ENCODE measurements around the gene PLA2G1B.
"Not testable (repeated sequence)": the region's sequence is repeated elsewhere in the genome, so short reads cannot be mapped to it uniquely, and the experiment has no call there.

Gene PLA2G1B

GRCh38 chr12:120358412-120359100 lies 31.0 kb upstream of the PLA2G1B start:
- DNase-seq (ENCODE audit: low spot score), result no peak

- DNase-seq (ENCODE audit: low spot score), result no peak
These were observed 29.5 kb upstream of the PLA2G1B start for GRCh38 chr12:120357104-120357503.

GRCh38 chr12:120356567-120357030 lies 29.0 kb upstream of the PLA2G1B start:
- DNase-seq (ENCODE audit: low spot score), result peak; percentile 86

DNA sequence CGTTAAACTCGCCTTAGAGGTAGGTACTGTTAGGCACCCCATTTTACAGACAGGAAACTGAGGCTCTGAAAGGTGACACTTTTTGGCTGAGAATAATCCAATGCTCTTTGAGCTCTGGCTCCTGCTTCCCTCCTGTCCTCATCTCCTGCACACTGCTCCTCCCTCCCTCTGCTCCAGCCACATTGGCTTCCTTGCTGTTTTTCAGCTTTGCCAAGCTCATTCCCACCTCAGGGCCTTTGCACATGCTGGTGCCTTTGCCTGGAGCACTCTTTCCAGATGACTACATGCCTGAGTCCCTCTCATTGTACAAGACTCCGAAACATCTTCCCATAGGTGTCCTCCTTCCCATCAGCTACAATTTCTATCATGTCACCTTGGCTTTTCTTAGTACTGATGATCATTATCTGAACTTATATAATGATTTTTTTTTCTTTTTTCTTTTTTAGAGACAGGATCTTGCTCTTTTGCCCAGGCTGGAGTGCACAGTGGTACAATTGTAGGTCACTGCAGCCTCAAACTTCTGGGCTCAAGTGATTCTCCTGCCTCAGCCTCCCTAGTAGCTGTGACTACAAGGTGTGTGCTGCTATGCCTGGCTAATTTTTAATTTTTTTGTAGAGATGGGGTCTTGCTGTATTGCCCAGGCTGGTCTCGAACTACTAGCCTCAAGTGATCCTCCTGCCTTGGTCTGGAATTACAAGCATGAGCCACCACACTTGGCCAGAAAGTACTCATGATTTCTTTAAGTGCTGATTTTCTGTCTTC lies 26.2 kb upstream of the PLA2G1B start:
- no peak for DNase-seq (ENCODE audit: low spot score)

DNA sequence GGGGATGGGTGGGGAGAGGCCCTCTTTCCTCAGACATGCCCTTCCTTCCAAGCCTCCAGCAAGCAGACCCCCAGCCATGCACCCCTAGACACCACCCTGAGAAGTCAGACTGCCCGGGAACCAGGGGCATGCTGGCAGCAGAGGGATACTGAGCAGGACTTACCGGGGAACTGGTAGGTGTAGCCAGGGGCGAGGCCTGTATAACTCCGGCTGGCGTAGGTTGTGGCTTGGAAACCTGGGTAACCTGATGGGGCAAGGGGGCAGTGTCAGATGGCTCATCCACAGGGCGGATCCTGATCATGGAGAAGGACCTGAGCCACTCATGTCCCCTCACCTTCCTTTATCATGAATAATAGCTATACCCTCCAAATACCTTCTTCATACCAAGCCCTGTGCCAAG lies 25.6 kb upstream of the PLA2G1B start:
- DNase-seq (ENCODE audit: low spot score), result no peak

GRCh38 chr12:120352117-120352516 lies 24.5 kb upstream of the PLA2G1B start:
- DNase-seq (ENCODE audit: low spot score), result peak; percentile 54

- no peak for DNase-seq (ENCODE audit: low spot score)
These were observed 23.2 kb upstream of the PLA2G1B start for GRCh38 chr12:120350576-120351350.

DNA sequence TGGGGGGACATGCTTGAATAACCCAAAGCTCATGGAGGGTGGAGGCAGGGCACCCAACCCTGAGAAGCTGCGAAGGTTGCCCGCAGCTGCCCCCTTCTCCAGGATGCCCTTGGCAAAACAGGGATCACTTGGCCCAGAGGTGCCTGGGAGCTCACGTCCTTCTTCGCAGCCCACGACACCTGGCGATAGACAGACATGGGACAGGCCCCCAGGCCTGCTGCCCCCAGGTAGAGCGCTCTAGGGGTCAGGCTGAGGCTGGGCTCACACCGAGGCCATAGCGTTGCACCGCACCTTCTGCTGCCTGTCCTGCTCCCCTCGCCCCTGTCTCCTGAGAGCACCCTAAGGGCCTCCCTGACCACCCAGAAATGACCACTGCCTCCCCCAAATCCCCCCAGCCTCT lies 20.2 kb upstream of the PLA2G1B start:
- no peak for DNase-seq (ENCODE audit: low spot score)

DNA sequence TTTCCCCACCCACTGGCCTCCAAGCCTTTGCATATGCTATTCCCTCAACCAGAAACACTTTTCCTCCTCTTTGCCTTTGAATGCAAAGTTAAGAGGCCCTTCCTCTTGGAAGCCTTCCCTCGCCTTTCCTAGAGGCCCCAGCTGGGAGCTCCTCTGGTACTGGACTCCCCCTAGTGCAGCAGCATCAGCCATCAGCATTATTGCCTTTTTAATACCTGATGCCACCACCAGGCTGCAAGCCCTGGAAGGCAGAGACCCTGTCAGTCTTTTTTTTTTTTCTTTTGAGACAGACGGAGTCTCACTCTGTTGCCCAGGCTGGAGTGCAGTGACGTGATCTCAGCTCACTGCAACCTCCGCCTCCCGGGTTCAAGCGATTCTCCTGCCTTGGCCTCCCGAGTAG lies 19.1 kb upstream of the PLA2G1B start:
- DNase-seq (ENCODE audit: low spot score), result peak; percentile 25

GRCh38 chr12:120346031-120346430 lies 18.5 kb upstream of the PLA2G1B start:
- no peak for DNase-seq (ENCODE audit: low spot score)

- DNase-seq (ENCODE audit: low spot score), result no peak
These were observed 16.1 kb upstream of the PLA2G1B start for GRCh38 chr12:120343692-120344091.

DNA sequence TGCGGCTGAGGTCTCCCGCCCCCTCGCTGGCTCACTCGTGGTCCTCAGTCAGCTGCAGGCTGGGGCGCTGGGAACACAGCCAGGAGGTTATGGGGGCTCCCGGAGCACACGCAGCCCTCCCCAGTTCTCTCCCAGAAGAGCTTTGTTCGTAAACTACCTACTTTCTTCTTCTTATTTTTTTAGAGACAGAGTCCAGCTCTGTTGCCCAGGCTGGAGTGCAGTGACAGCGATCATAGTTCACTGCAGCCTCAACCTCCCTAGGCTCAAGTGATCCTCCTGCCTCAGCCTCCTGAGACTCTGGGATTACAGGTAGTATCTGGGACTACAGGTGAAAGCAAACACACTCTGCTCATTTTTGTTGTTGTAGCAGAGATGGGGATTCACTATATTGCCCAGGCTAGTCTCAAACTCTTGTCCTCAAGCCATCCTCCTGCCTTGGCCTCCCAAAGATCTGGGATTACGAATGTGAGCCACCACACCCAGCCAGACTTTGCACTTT lies 15.5 kb upstream of the PLA2G1B start:
- no peak for DNase-seq (ENCODE audit: low spot score)

DNA sequence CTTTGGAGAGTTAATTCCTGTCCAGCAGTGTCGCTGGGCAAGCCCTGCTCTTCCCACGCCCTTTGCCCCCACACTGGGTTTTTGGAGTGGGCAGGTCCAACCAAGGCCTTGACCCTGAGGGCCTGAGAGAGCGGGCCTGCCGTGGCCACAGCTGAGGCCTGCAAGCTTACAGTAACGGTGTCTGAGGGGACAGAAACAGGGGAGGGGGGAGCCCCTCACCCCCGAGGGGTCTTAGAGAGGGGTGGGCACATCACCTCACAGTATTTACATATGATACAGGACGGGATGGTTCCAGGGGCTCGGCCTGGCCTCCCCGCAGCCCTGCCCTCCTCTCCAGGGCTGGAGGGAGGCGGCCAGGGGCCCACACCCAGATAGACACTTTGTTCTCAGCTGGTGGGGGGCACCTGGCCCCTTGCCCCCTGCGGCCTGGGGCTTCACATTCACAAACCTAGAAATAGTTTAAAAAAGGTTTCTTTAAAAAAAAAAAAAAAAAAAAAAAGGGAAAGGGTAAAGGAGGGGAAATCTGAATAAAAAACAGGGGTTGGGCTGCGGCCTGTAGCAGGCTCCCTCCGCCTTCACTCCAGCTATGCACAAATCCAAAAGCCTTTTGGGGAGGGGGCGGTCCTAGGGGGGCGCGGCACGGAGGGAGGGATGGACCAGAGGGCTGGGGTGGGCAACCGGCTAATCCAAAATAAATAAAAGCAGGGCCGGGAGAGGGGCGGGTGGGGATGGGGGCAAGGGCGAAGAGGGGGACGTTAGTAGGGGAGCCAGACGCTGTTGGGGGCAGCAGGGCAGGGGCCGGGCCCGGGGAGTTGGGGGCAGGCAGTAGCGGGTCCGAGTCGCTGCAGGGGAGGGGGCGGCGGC lies 14.8 kb upstream of the PLA2G1B start:
- DNase-seq (ENCODE audit: low spot score), result no peak

- no peak for DNase-seq (ENCODE audit: low spot score)
These were observed 11.7 kb upstream of the PLA2G1B start for GRCh38 chr12:120339256-120339655.

GRCh38 chr12:120337730-120338129 lies 10.2 kb upstream of the PLA2G1B start:
- DNase-seq (ENCODE audit: low spot score), result no peak

GRCh38 chr12:120336392-120336791 lies 8.8 kb upstream of the PLA2G1B start:
- not testable (repeated sequence) for DNase-seq (ENCODE audit: low spot score)

GRCh38 chr12:120335447-120335846 lies 7.9 kb upstream of the PLA2G1B start:
- peak; percentile 72 for DNase-seq (ENCODE audit: low spot score)

GRCh38 chr12:120332523-120332922 lies 4.9 kb upstream of the PLA2G1B start:
- DNase-seq (ENCODE audit: low spot score), result no peak

DNA sequence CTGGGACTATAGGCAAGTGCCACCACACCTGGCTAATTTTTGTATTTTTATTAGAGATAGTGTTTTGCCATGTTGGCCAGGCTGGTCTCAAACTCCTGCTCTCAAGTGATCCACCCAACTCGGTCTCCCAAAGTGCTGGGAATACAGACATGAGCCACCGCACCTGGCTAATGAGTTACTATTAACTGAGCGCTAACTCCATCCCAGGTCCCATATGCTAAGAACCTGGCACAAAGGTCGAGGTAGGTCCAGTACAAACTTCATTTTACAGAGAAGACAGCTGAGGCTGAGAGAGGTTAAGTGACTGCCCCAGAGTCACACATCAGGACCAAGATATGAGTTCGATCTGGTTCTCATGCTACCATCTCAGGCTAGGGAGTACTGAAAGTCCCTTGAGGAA lies 4.5 kb upstream of the PLA2G1B start:
- no peak for DNase-seq (ENCODE audit: low spot score)

- DNase-seq (ENCODE audit: low spot score), result no peak
These were observed 3.8 kb upstream of the PLA2G1B start for GRCh38 chr12:120331390-120331789.

DNA sequence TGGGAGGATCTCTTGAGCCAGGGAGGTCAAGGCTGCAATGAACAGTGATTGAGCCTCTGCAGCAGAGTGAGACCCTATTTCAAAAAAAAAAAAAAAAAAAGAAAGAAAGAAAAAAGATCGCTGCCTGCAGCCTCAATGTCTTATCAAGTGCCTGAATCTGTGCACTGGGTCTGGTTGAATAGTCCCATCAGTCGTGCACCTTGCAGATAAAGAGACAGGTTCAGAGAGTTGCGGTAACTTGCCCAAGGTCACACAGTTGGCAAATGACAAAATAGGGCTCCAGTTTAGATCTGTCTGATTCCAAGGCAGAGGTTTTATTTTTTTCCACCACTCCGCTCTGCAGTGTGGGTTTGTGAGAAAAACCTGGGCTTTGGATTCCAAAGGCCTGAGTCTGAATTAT lies 649 bp upstream of the PLA2G1B start:
- no peak for DNase-seq (ENCODE audit: low spot score)

Data from RKO (cell line).